Adipocyte (in vitro differentiated cells): ENCODE results near the gene PRMT7.

Source experiments
- DNase-seq: peaks from one replicate; pipeline ENCODE4 v3.0.0-alpha.2; 2015; ENCODE audit warnings: low read depth
- H3K27me3 ChIP-seq: replicated peaks from 2 replicates; pipeline ENCODE4 v1.7.0; 2013; ENCODE audit warnings: mild to moderate bottlenecking, low read length, moderate library complexity; ENCODE audit not compliant: control insufficient read depth, insufficient read depth
- H3K36me3 ChIP-seq: 2 replicates; pipeline ENCODE4 v1.7.0; 2013; ENCODE audit warnings: low read length, mild to moderate bottlenecking, moderate library complexity; ENCODE audit not compliant: control insufficient read depth, insufficient read depth, severe bottlenecking
- H3K4me1 ChIP-seq: 2 replicates; pipeline ENCODE4 v1.7.0; 2013; ENCODE audit warnings: mild to moderate bottlenecking, low read length, moderate library complexity; ENCODE audit not compliant: control insufficient read depth, insufficient read depth
- H3K4me3 ChIP-seq: 2 replicates; pipeline ENCODE4 v1.7.0; 2013; ENCODE audit warnings: mild to moderate bottlenecking, low read length, moderate library complexity
- H3K9ac ChIP-seq: 2 replicates; pipeline ENCODE4 v1.7.0; 2013; ENCODE audit warnings: mild to moderate bottlenecking, low read length, moderate library complexity
- H3K9me3 ChIP-seq: 2 replicates; pipeline ENCODE4 v1.7.0; 2013; ENCODE audit warnings: mild to moderate bottlenecking, low read length, moderate library complexity; ENCODE audit not compliant: control insufficient read depth

The PRMT7 gene

DNA sequence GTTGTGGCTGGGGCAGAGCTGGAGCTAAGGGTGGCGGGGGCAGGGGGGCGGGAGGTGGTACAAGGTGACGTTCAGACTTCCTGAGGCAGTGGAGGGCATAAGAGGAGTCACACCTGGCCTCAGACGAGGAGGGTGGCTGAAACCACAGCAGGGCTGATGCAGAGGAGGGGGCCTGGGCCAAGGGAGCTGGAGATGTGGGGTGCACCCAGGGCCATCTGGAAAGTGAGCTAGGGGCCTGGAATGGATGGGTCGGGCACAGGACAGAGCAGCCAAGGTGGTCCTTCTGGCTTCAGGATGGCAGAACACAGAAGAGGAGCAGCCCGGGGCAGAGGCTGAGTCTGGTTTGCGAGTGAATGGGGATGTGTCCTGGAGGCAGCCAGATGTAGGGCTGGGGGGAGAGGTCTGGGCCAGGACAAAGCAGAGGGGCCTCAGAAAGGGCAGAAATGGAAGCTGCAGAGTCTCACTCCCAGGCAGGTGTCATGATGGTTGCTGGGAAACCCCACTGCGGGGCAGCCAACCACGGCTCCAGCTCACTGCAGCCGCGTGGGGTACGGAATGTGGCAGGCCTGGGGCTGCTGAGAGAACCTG, 57.6 kb downstream of the PRMT7 start:
- no peak for DNase-seq
- Histone ChIP-seq H3K9ac (no peak overlapping the region), H3K9me3 (no peaks in the 10 kb centered on the region), H3K4me3 (no peak overlapping the region), H3K4me1 (peaks cover 13% of the 10 kb centered on the region), H3K36me3 (no peaks in the 10 kb centered on the region), H3K27me3 (peaks cover 39% of the 10 kb centered on the region)

DNA sequence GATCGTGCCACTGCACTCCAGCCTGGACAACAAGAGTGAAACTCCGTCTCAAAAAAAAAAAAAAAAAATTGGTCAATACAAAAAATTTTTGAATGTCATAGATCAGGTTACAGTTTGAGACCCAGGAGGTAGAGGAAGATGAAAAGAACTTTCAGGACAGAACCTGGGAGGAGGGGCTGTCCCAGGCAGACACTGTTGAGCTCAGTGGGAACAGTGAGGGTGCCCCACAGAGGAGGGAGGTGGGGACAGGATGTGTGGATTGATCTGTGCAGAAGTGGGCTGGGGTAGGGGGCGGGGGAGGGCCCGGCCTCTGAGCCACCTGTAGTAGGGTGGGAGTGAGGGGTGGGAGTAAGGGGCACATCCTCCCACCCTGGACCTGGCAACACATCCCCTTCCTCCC, 58.3 kb downstream of the PRMT7 start:
- Histone ChIP-seq H3K4me3 (no peak overlapping the region), H3K9me3 (no peaks in the 10 kb centered on the region), H3K27me3 (peaks cover 45% of the 10 kb centered on the region), H3K4me1 (peaks cover 12% of the 10 kb centered on the region), H3K36me3 (no peaks in the 10 kb centered on the region), H3K9ac (no peak overlapping the region)
- no peak for DNase-seq

GRCh38 chr16:68369697-68370580, 59.1 kb downstream of the PRMT7 start:
- H3K36me3 ChIP-seq: no peaks in the 10 kb centered on the region
- no peak overlapping the region for H3K4me3 ChIP-seq
- H3K27me3 ChIP-seq: peaks cover 49% of the 10 kb centered on the region
- no peak overlapping the region for H3K9ac ChIP-seq
- no peak for DNase-seq
- H3K9me3 ChIP-seq: no peaks in the 10 kb centered on the region
- peaks cover 5% of the 10 kb centered on the region for H3K4me1 ChIP-seq

DNA sequence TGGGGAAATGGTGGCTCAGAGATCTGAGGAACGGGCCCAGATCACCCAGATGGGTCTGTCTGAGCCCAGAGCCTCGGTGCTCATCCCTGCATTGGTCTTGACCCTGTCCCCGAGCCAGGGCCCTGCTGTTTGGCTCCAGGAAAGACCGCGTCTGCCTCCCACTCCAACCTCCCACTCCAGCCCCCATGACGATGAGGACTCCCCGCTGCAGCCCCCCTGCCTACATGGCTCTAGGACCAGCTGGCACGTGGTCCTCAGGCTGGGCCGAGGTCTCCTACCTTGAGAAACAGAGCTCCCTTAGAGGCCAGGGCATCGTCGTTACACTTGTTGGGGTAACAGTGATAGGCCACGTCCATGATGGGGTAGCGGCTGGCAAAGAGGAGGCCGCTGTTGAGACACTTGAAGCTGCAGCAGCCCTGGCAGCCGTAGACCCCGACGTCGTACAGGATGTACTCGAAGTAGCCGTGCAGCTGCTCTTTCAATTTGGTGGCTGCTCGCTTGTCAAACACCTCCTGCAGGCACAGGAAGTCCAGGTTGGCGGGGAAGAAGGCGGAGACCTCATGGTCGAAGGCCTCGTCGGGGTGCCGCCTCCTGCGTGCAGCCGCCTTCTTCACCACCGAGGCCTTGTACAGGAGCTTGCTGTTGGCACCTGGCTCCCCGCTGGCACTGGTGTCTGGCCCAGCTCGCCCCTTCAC, 59.9 kb downstream of the PRMT7 start:
- H3K9ac ChIP-seq: no peak overlapping the region
- H3K36me3 ChIP-seq: no peaks in the 10 kb centered on the region
- no peak for DNase-seq
- no peak overlapping the region for H3K4me3 ChIP-seq
- peaks cover 51% of the 10 kb centered on the region for H3K27me3 ChIP-seq
- no peaks in the 10 kb centered on the region for H3K4me1 ChIP-seq
- H3K9me3 ChIP-seq: no peaks in the 10 kb centered on the region

GRCh38 chr16:68371276-68371651, 60.4 kb downstream of the PRMT7 start:
- no peak overlapping the region for H3K4me3 ChIP-seq
- H3K27me3 ChIP-seq: peaks cover 46% of the 10 kb centered on the region
- no peaks in the 10 kb centered on the region for H3K9me3 ChIP-seq
- H3K36me3 ChIP-seq: no peaks in the 10 kb centered on the region
- no peak overlapping the region for H3K9ac ChIP-seq
- no peaks in the 10 kb centered on the region for H3K4me1 ChIP-seq
- DNase-seq: no peak

GRCh38 chr16:68371706-68372380, 61.0 kb downstream of the PRMT7 start:
- no peaks in the 10 kb centered on the region for H3K36me3 ChIP-seq
- no peaks in the 10 kb centered on the region for H3K9me3 ChIP-seq
- no peak overlapping the region for H3K9ac ChIP-seq
- DNase-seq: no peak
- no peak overlapping the region for H3K4me3 ChIP-seq
- peaks cover 44% of the 10 kb centered on the region for H3K27me3 ChIP-seq
- H3K4me1 ChIP-seq: no peaks in the 10 kb centered on the region

DNA sequence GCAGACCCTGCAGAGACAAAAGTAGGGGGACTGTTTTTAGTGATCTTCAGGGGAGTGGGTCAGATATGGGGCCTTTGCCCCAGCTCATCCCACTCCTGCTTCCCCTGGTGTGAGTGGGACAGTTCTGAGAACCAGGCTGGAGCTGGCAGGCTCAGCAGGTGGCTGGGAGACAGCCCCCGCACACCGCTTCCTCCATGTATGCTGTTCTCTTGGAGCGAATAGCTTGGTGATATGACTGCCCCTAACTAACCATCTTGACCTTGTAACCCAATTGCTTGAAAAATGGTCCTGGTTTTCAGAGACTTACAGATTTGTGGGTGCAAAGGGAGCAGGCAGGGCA, 61.5 kb downstream of the PRMT7 start:
- Histone ChIP-seq H3K4me1 (no peaks in the 10 kb centered on the region), H3K4me3 (no peak overlapping the region), H3K36me3 (no peaks in the 10 kb centered on the region), H3K27me3 (peaks cover 41% of the 10 kb centered on the region), H3K9ac (no peak overlapping the region), H3K9me3 (no peaks in the 10 kb centered on the region)
- no peak for DNase-seq

DNA sequence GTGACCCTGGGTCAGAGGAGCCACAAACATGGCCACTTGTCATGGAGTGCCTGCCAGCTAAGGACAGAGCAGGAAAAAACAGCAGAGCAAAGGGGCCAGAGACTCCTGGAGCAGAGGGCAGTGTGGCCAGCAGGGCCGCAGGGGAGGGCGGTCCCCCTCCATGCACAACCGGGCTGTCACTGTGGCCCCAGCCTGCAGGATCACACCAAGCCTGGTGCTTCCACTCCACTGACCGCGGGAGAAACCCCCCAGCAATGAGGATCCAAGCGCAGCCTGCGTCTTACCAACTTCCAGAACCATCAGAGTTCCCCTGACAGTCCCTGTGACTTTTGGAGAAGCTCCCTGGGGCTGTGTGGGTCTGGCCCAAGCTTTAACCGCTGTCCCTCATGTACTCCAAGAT, 62.0 kb downstream of the PRMT7 start:
- Histone ChIP-seq H3K4me3 (no peak overlapping the region), H3K36me3 (no peaks in the 10 kb centered on the region), H3K4me1 (peaks cover 4% of the 10 kb centered on the region), H3K9ac (no peak overlapping the region), H3K27me3 (peaks cover 37% of the 10 kb centered on the region), H3K9me3 (no peaks in the 10 kb centered on the region)
- no peak for DNase-seq

DNA sequence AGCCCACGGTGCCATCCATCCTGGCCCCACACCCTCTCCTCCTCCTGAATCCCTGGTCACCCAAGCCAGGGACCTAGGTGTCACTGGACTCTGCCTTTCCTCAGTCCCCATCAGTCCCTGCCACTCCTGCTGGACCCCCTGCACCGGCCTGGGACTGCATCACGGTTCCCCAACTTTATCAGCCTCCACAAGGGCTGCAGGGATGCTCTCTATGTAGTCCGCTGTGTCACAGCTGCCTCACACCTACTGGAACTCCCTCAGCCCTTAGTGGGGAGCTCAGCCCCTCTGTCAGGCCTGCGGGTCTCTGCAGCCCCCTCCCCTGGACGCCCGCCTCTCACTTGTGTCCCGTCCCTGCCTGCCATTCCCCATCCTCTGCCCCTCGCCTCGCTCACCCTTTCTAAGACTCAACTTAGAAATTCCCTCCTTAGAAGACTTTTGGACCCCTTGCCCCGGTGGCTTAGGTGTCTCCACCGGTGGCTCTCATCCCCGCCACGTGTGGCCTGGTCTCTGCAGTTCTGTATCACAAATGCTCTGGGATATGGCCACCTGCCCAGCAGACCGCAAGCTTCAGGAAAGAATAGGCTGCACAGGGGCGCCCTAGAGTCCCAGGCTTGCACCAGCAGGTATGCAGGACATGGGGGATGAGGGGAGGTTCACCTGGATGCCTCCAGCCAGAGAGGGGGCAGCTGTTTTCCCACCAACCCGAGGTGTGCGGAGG, 62.9 kb downstream of the PRMT7 start:
- no peak overlapping the region for H3K9ac ChIP-seq
- peaks cover 8% of the 10 kb centered on the region for H3K4me1 ChIP-seq
- DNase-seq: no peak
- no peaks in the 10 kb centered on the region for H3K9me3 ChIP-seq
- H3K4me3 ChIP-seq: no peak overlapping the region
- no peaks in the 10 kb centered on the region for H3K36me3 ChIP-seq
- peaks cover 32% of the 10 kb centered on the region for H3K27me3 ChIP-seq

DNA sequence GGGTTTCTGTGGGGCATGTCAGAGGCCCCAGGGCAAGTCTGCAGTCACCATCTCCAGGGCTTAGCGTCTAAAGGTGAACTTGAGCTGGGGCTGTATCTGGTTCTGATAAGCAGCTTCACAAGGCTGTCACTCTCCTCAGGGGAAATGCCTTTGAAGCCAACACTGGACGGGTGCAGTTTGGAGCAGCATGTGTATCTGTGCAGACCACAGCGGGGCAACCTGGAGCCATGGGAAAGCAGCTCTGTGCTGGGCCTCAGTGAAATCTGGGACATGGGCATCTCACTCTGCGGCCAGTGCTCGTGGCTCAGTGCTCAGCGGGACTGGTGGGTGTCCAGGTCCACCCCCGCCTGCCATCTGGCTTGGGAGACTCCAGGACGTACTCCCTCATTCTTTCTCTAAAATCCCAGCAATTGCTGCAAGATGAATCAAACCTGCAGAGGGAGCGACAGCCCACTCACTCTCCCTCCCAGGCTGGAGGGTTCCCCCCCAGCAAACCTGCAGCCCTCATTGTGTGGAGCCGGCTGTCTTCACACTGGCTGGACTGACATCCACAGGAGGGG, 63.5 kb downstream of the PRMT7 start:
- H3K4me3 ChIP-seq: no peak overlapping the region
- DNase-seq: no peak
- peaks cover 8% of the 10 kb centered on the region for H3K4me1 ChIP-seq
- no peaks in the 10 kb centered on the region for H3K9me3 ChIP-seq
- H3K27me3 ChIP-seq: peaks cover 37% of the 10 kb centered on the region
- H3K9ac ChIP-seq: no peak overlapping the region
- no peaks in the 10 kb centered on the region for H3K36me3 ChIP-seq
